NCI-H1092 treated with DMSO at 0.1 percent for 48 hours (cell line): Measurements from ENCODE around the gene ACACA.

Experiments
- DNase-seq: peaks from one replicate; lab custom pipeline; 2025; lab: John Stamatoyannopoulos, UW

ACACA gene

GRCh38 chr17:37131669-37132611, 274.7 kb downstream of the ACACA start:
- DNase-seq: no peak

- no peak for DNase-seq
These were observed 275.6 kb downstream of the ACACA start for GRCh38 chr17:37130984-37131446.

- DNase-seq: no peak
These were observed 281.8 kb downstream of the ACACA start for GRCh38 chr17:37124821-37125173.

GRCh38 chr17:37123941-37124820, 282.5 kb downstream of the ACACA start:
- no peak for DNase-seq

- DNase-seq: no peak
These were observed 283.2 kb downstream of the ACACA start for GRCh38 chr17:37123386-37123785.

- DNase-seq: no peak
These were observed 285.0 kb downstream of the ACACA start for GRCh38 chr17:37121616-37122015.

- DNase-seq: no peak
These were observed 288.1 kb downstream of the ACACA start for GRCh38 chr17:37118366-37119137.

GRCh38 chr17:37117373-37118142, 289.1 kb downstream of the ACACA start:
- DNase-seq: no peak

GRCh38 chr17:37116671-37117185, 289.9 kb downstream of the ACACA start:
- DNase-seq: no peak

- no peak for DNase-seq
These were observed 295.3 kb downstream of the ACACA start for GRCh38 chr17:37111329-37111728.

GRCh38 chr17:37110746-37111145, 295.9 kb downstream of the ACACA start:
- no peak for DNase-seq

- no peak for DNase-seq
These were observed 296.6 kb downstream of the ACACA start for GRCh38 chr17:37109731-37110710.

- no peak for DNase-seq
These were observed 297.5 kb downstream of the ACACA start for GRCh38 chr17:37109106-37109505.

GRCh38 chr17:37107406-37108083, 299.1 kb downstream of the ACACA start:
- DNase-seq: no peak

GRCh38 chr17:37106049-37106448, 300.6 kb downstream of the ACACA start:
- no peak for DNase-seq

- no peak for DNase-seq
These were observed 303.4 kb downstream of the ACACA start for GRCh38 chr17:37103231-37103630.

- DNase-seq: no peak
These were observed 305.3 kb downstream of the ACACA start for GRCh38 chr17:37101306-37101705.

- no peak for DNase-seq
These were observed 306.4 kb downstream of the ACACA start for GRCh38 chr17:37100231-37100630.
